Muscle layer of colon (tissue), 2 donors: ENCODE measurements around the gene USP6.

ENCODE experiments used
- H3K27ac ChIP-seq: one replicate; pipeline ENCODE4 v1.7.0; 2013; ENCODE audit warnings: low read depth, mild to moderate bottlenecking, low read length, moderate library complexity
- H3K27me3 ChIP-seq, 2 donors: one replicate each; pipeline ENCODE4 v1.7.0; 2013; ENCODE audit warnings: low read length in 2 of 2, mild to moderate bottlenecking in 2 of 2; ENCODE audit not compliant: insufficient read depth in 2 of 2, control insufficient read depth in 1 of 2
- H3K36me3 ChIP-seq: one replicate; pipeline ENCODE4 v1.7.0; 2013; ENCODE audit warnings: mild to moderate bottlenecking, low read length; ENCODE audit not compliant: insufficient read depth
- H3K4me1 ChIP-seq: one replicate; pipeline ENCODE4 v1.7.0; 2013; ENCODE audit warnings: mild to moderate bottlenecking, low read length; ENCODE audit not compliant: insufficient read depth
- H3K4me3 ChIP-seq, 2 donors: one replicate each; pipeline ENCODE4 v1.7.0; 2013; ENCODE audit warnings: low read length in 2 of 2, low read depth in 1 of 2, mild to moderate bottlenecking in 1 of 2, moderate library complexity in 1 of 2
- H3K9ac ChIP-seq: one replicate; pipeline ENCODE4 v1.7.0; 2013; ENCODE audit warnings: low read length
- H3K9me3 ChIP-seq: one replicate; pipeline ENCODE4 v1.7.0; 2013; ENCODE audit warnings: mild to moderate bottlenecking, low read length
- donor health status: abdominal sarcoma.
- donor health status: Adenocarcinoma of cecum.

The USP6 gene

GRCh38 chr17:5181509-5182305, 65.9 kb downstream of the USP6 start:
- Histone ChIP-seq H3K9ac (no peak overlapping the region), H3K9me3 (peaks cover 50% of the 10 kb centered on the region), H3K27ac (no peak overlapping the region), H3K4me3 (peak overlapping the region; percentile 23 to 24), H3K4me1 (no peaks in the 10 kb centered on the region), H3K36me3 (no peaks in the 10 kb centered on the region), H3K27me3 (no peaks in the 10 kb centered on the region)

GRCh38 chr17:5182597-5183409, 67.0 kb downstream of the USP6 start:
- Histone ChIP-seq H3K9ac (no peak overlapping the region), H3K4me3 (peak overlapping the region in 1 of 2 donors; percentile 28), H3K4me1 (no peaks in the 10 kb centered on the region), H3K27me3 (no peaks in the 10 kb centered on the region), H3K27ac (no peak overlapping the region), H3K9me3 (peaks cover 49% of the 10 kb centered on the region), H3K36me3 (no peaks in the 10 kb centered on the region)

DNA sequence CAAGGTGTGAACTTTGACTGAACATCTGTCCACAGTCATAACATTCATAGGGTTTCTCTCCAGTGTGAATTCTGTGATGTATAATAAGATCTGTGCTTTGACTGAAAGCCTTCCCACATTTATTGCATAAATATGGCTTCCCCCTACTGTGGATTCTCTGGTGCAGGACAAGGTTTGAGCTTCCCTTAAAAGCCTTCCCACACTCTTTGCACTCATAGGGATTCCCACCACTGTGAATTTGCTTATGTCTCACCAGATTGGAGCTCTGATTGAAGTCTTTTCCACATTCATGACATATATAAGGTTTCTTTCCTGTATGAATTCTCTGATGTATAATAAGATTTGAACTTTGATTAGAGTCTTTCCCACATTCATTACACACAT, 67.6 kb downstream of the USP6 start:
- Histone ChIP-seq H3K4me3 (peak overlapping the region in 1 of 2 donors; percentile 28), H3K4me1 (no peaks in the 10 kb centered on the region), H3K9me3 (peaks cover 49% of the 10 kb centered on the region), H3K9ac (no peak overlapping the region), H3K36me3 (no peaks in the 10 kb centered on the region), H3K27me3 (no peaks in the 10 kb centered on the region), H3K27ac (no peak overlapping the region)

DNA sequence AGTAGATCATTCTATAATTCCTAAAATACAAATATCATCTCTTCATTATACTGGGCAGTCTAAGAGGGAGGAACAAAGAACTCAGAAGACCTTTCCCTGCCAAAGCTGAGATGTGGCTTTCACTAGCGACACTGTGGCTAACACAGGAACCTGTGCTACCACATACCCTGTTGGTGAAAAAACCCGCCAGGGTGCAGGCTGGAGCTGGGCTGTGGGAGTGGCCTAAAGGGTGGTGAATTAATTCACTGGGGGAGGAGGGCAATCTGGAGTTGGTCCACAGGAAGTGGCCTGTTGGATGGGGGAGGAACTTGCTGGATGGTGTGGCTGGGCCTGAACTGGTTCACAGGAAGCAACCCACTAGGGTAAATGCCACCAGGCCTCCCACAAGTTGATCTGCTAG, 68.5 kb downstream of the USP6 start:
- Histone ChIP-seq H3K4me1 (no peaks in the 10 kb centered on the region), H3K27me3 (no peaks in the 10 kb centered on the region), H3K27ac (no peak overlapping the region), H3K36me3 (no peaks in the 10 kb centered on the region), H3K4me3 (no peak overlapping the region), H3K9ac (no peak overlapping the region), H3K9me3 (peaks cover 44% of the 10 kb centered on the region)

- H3K4me1 ChIP-seq: peaks cover 19% of the 10 kb centered on the region
- H3K9me3 ChIP-seq: peaks cover 2% of the 10 kb centered on the region
- H3K9ac ChIP-seq: peak within 1 kb of the TSS; percentile 50
- no peaks in the 10 kb centered on the region for H3K27me3 ChIP-seq
- H3K27ac ChIP-seq: peak within 1 kb of the TSS; percentile 63
- H3K4me3 ChIP-seq: peak within 1 kb of the TSS; percentile 86 to 93
- no peaks in the 10 kb centered on the region for H3K36me3 ChIP-seq
These were observed 75.9 kb downstream of the USP6 start, which contains the start of gene ZNF594 for GRCh38 chr17:5191541-5192417. Gene ZNF594, minus strand, starts transcription at chr17:5191868. Its CDS starts 7,612 bp downstream, at chr17:5184256.

GRCh38 chr17:5194346-5194745, 78.5 kb downstream of the USP6 start:
- Histone ChIP-seq H3K4me1 (peaks cover 19% of the 10 kb centered on the region), H3K9me3 (no peaks in the 10 kb centered on the region), H3K27ac (no peak overlapping the region), H3K36me3 (no peaks in the 10 kb centered on the region), H3K9ac (no peak overlapping the region), H3K27me3 (no peaks in the 10 kb centered on the region), H3K4me3 (no peak overlapping the region)

DNA sequence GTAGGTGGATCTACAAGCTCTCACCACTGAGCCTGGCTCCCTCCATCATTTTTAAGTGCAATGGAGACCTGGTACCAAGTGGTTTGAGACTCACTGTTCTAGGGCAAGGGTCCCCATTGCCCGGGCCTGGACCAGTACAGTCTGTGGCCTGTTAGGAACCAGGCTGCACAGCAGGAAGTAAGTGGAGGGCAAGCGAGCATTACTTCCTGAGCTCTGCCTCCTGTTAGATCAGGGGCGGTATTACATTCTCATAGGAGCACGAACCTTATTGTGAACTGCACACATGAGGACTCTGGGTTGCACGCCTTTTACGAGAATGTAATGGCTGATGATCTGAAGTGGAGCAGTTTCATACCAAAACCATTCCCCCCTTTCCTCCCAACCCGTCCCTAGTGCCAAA, 82.6 kb downstream of the USP6 start:
- no peak overlapping the region for H3K9ac ChIP-seq
- no peaks in the 10 kb centered on the region for H3K9me3 ChIP-seq
- no peaks in the 10 kb centered on the region for H3K36me3 ChIP-seq
- H3K4me3 ChIP-seq: no peak overlapping the region
- no peaks in the 10 kb centered on the region for H3K4me1 ChIP-seq
- H3K27ac ChIP-seq: no peak overlapping the region
- no peaks in the 10 kb centered on the region for H3K27me3 ChIP-seq

GRCh38 chr17:5200360-5200759, 84.5 kb downstream of the USP6 start:
- Histone ChIP-seq H3K27ac (no peak overlapping the region), H3K27me3 (no peaks in the 10 kb centered on the region), H3K9me3 (no peaks in the 10 kb centered on the region), H3K9ac (no peak overlapping the region), H3K4me1 (no peaks in the 10 kb centered on the region), H3K36me3 (no peaks in the 10 kb centered on the region), H3K4me3 (no peak overlapping the region)

- H3K9ac ChIP-seq: no peak overlapping the region
- no peaks in the 10 kb centered on the region for H3K4me1 ChIP-seq
- no peaks in the 10 kb centered on the region for H3K9me3 ChIP-seq
- H3K4me3 ChIP-seq: no peak overlapping the region
- no peaks in the 10 kb centered on the region for H3K36me3 ChIP-seq
- no peaks in the 10 kb centered on the region for H3K27me3 ChIP-seq
- H3K27ac ChIP-seq: no peak overlapping the region
These were observed 85.2 kb downstream of the USP6 start for GRCh38 chr17:5201011-5201410.

DNA sequence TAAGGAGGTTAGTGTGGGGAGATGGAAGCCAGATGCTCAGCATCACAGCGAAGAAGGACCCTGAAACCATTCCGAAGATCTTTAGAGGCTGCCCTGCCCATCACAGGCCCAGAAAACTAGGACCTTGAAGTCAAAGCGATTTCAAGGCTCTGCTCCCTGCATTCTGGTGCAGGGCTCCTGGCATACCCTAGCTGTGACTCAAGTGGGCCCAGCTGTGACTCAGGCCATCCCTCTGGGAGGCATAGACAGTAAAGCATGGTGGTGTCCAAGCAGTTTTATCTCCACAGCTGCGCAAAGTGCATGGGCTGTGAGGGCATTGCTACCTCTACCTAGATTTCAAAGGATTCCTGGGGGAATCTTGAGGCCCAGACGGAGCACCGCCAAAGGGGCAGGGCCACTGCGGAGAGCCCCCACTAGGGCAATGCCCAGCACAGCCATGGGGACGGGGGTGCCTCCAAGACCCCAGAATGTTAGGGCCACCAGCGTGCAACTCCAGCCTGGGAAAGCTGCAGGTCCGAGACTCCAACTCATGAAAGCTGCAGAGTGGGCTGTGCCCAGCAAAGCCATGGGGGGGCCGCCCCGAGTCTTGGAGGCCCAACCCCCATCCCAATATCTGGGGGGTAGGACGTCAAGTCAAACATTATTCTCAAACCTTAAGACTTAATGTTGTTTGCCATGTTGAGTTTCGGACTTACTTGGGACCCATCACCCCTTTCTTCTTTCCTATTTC, 87.5 kb downstream of the USP6 start:
- H3K4me3 ChIP-seq: no peak overlapping the region
- H3K27ac ChIP-seq: no peak overlapping the region
- H3K36me3 ChIP-seq: no peaks in the 10 kb centered on the region
- no peaks in the 10 kb centered on the region for H3K27me3 ChIP-seq
- no peaks in the 10 kb centered on the region for H3K9me3 ChIP-seq
- H3K9ac ChIP-seq: no peak overlapping the region
- H3K4me1 ChIP-seq: no peaks in the 10 kb centered on the region
